GM23338 (cell line): ENCODE measurements around the gene NPAS3. TPM values are rescaled to one million over a fixed set of nuclear protein-coding genes. Genes with fewer than 3 reads are reported as not detected.

Source experiments
- ATAC-seq: fragments of 200-7000 bp; cut with Tn5 transposase; 3 replicates; pipeline ENCODE4 v1.9.1; 2020
- DNase-seq: peaks from one replicate; pipeline ENCODE4 v3.0.0-alpha.2; 2015; ENCODE audit warnings: low spot score
- H2AFZ ChIP-seq: fragments of 200-600 bp; sonication (generic); 2 replicates; pipeline ENCODE4 v1.8.0; 2016; ENCODE audit warnings: antibody characterized with exemption, mild to moderate bottlenecking, moderate library complexity
- H3F3A ChIP-seq: fragments of 200-600 bp; sonication (generic); replicated peaks from 2 replicates; pipeline ENCODE4 v1.8.0; 2017; ENCODE audit warnings: antibody characterized with exemption, mixed run types, low read depth
- H3K27ac ChIP-seq: fragments of 200-600 bp; sonication (generic); 2 replicates; pipeline ENCODE4 v1.6.1; 2016; ENCODE audit warnings: low read depth
- H3K27me3 ChIP-seq: fragments of 200-600 bp; sonication (generic); 2 replicates; pipeline ENCODE4 v1.8.0; 2016; ENCODE audit warnings: mild to moderate bottlenecking, mixed run types, moderate library complexity; ENCODE audit not compliant: insufficient read depth
- H3K36me3 ChIP-seq: fragments of 200-600 bp; sonication (generic); 2 replicates; pipeline ENCODE4 v1.8.0; 2016; ENCODE audit warnings: mild to moderate bottlenecking; ENCODE audit not compliant: insufficient read depth
- H3K4me1 ChIP-seq: fragments of 200-600 bp; sonication (generic); 2 replicates; pipeline ENCODE4 v1.8.0; 2016; ENCODE audit warnings: mild to moderate bottlenecking, moderate library complexity; ENCODE audit not compliant: insufficient read depth
- H3K4me2 ChIP-seq: fragments of 200-600 bp; sonication (generic); 2 replicates; pipeline ENCODE4 v1.7.1; 2017; ENCODE audit warnings: mixed run types
- H3K4me3 ChIP-seq: fragments of 200-600 bp; sonication (generic); 2 replicates; pipeline ENCODE4 v1.6.1; 2016; ENCODE audit warnings: mixed run types
- H3K79me2 ChIP-seq: fragments of 200-600 bp; sonication (generic); replicated peaks from 2 replicates; pipeline ENCODE4 v1.8.0; 2017; ENCODE audit warnings: mild to moderate bottlenecking; ENCODE audit not compliant: insufficient read depth
- H3K9me2 ChIP-seq: fragments of 200-600 bp; sonication (generic); 2 replicates; pipeline ENCODE4 v1.8.0; 2017; ENCODE audit not compliant: insufficient read depth
- H4K20me1 ChIP-seq: fragments of 200-600 bp; sonication (generic); replicated peaks from 2 replicates; pipeline ENCODE4 v1.8.0; 2017; ENCODE audit warnings: mild to moderate bottlenecking; ENCODE audit not compliant: insufficient read depth
- H3K27ac Mint-ChIP-seq: 2 replicates; pipeline ENCODE4 v1.8.0; 2020; ENCODE audit warnings: inconsistent platforms, mild to moderate bottlenecking, moderate library complexity, mixed read lengths
- H3K27me3 Mint-ChIP-seq: 3 replicates; pipeline ENCODE4 v1.8.0; 2022; ENCODE audit warnings: low read depth, mild to moderate bottlenecking, moderate library complexity, mixed read lengths, inconsistent platforms; ENCODE audit not compliant: insufficient read depth, poor library complexity
- H3K36me3 Mint-ChIP-seq: 3 replicates; pipeline ENCODE4 v1.8.0; 2021; ENCODE audit warnings: low read depth, mild to moderate bottlenecking, inconsistent platforms, moderate library complexity, mixed read lengths
- H3K4me1 Mint-ChIP-seq: 3 replicates; pipeline ENCODE4 v1.8.0; 2020; ENCODE audit warnings: mild to moderate bottlenecking, inconsistent platforms, mixed read lengths
- H3K4me3 Mint-ChIP-seq: 3 replicates; pipeline ENCODE4 v1.8.0; 2021; ENCODE audit warnings: moderate library complexity, mild to moderate bottlenecking, inconsistent platforms, mixed read lengths
- H3K9me3 Mint-ChIP-seq: 3 replicates; pipeline ENCODE4 v1.8.0; 2020; ENCODE audit warnings: moderate library complexity, mild to moderate bottlenecking, inconsistent platforms, mixed read lengths
- CREB1 ChIP-seq: fragments of 250-450 bp; sonication (Bioruptor Pico); IDR thresholded peaks from 2 replicates; pipeline ENCODE4 v1.5.0; 2020; ENCODE audit warnings: low read depth, mild to moderate bottlenecking, moderate library complexity
- CTCF ChIP-seq, 2 experiments: fragments of 200-600 bp in 1 of 2; sonication (generic) in 1 of 2; conservative IDR thresholded peaks; 2 replicates each; pipeline versions ENCODE4 v1.5.1 to v1.6.1; 2016 to 2017; ENCODE audit warnings: antibody characterized with exemption in 2 of 2, low read depth in 2 of 2, mild to moderate bottlenecking in 2 of 2, moderate library complexity in 1 of 2
- ETS1 ChIP-seq: IDR thresholded peaks from 2 replicates; pipeline ENCODE4 v1.6.1; 2016; ENCODE audit warnings: antibody characterized with exemption
- EZH2 ChIP-seq: fragments of 200-600 bp; sonication (generic); IDR thresholded peaks from one replicate; pipeline ENCODE4 v1.8.0; 2017; ENCODE audit warnings: antibody characterized with exemption, mild to moderate bottlenecking, low read depth; ENCODE audit not compliant: unreplicated experiment
- EZH2phosphoT487 ChIP-seq: fragments of 200-600 bp; sonication (generic); IDR thresholded peaks from one replicate; pipeline ENCODE4 v1.8.1; 2018; ENCODE audit warnings: antibody characterized with exemption; ENCODE audit not compliant: unreplicated experiment
- JUNB ChIP-seq: IDR thresholded peaks from one replicate; pipeline ENCODE4 v1.6.1; 2016; ENCODE audit warnings: antibody characterized with exemption; ENCODE audit not compliant: unreplicated experiment
- NANOG ChIP-seq: IDR thresholded peaks from 2 replicates; pipeline ENCODE4 v1.6.1; 2016; ENCODE audit warnings: antibody characterized with exemption, borderline replicate concordance
- POLR2AphosphoS5 ChIP-seq: IDR thresholded peaks from 2 replicates; pipeline ENCODE4 v1.6.1; 2016; ENCODE audit warnings: antibody characterized with exemption, low read depth
- REST ChIP-seq: IDR thresholded peaks from one replicate; pipeline ENCODE4 v1.6.1; 2018; ENCODE audit warnings: antibody characterized with exemption; ENCODE audit not compliant: unreplicated experiment
- STAT1 ChIP-seq: IDR thresholded peaks from one replicate; pipeline ENCODE4 v1.6.1; 2016; ENCODE audit warnings: antibody characterized with exemption; ENCODE audit not compliant: unreplicated experiment
- ZNF114 ChIP-seq: fragments of 250-450 bp; sonication (Bioruptor Pico); IDR thresholded peaks from 2 replicates; pipeline ENCODE4 v1.5.0; 2020; ENCODE audit warnings: mild to moderate bottlenecking, moderate library complexity
- ZNF331 ChIP-seq: fragments of 250-450 bp; sonication (Bioruptor Pico); IDR thresholded peaks from 2 replicates; pipeline ENCODE4 v1.5.0; 2020; ENCODE audit warnings: low read depth, mild to moderate bottlenecking, moderate library complexity
- ZNF462 ChIP-seq: fragments of 250-450 bp; sonication (Bioruptor Pico); IDR thresholded peaks from 2 replicates; pipeline ENCODE4 v1.5.0; 2020; ENCODE audit warnings: mild to moderate bottlenecking, moderate library complexity
- polyA plus RNA-seq: library from polyadenylated mRNA; unstranded; fragments of >200 nt; fragmentation: Nextera tagmentation; extraction: Ambion mirVana; gene quantifications from 2 replicates; pipeline ENCODE4 v1.2.1, GENCODE V29; 2016
- total RNA-seq: library from RNA; depleted of rRNA; stranded (reverse); fragments of >200 nt; shearing (Covaris generic); gene quantifications from 2 replicates; pipeline ENCODE4 v1.2.3, GENCODE V29; 2014

NPAS3 gene
- total and polyA plus RNA-seq, 2 experiments from 2014 or later = 0.17 to 0.19 TPM

GRCh38 chr14:33335366-33335765 lies 396.7 kb downstream of the NPAS3 start:
- H3K4me3 Mint-ChIP-seq = no peak overlapping the region
- peaks cover 6% of the 10 kb centered on the region for H3K36me3 Mint-ChIP-seq
- H3K27me3 Mint-ChIP-seq = no peaks in the 10 kb centered on the region
- Histone ChIP-seq H2AFZ (no peak overlapping the region; the same call in 1 of the 2 replicates), H3K4me3 (no peak overlapping the region), H3K27me3 (no peaks in the 10 kb centered on the region), H3K27ac (no peak overlapping the region), H3K4me2 (no peak overlapping the region), H4K20me1 (no peaks in the 10 kb centered on the region), H3K36me3 (0 out of 2 replicates have a peak, but pooled peaks cover 5% of the 10 kb centered on the region), H3K9me2 (no peaks in the 10 kb centered on the region), H3F3A (no peaks in the 10 kb centered on the region), H3K4me1 (no peaks in the 10 kb centered on the region), H3K79me2 (no peaks in the 10 kb centered on the region)
- H3K27ac Mint-ChIP-seq = no peak overlapping the region
- H3K4me1 Mint-ChIP-seq = peaks cover 4% of the 10 kb centered on the region
- peaks cover 19% of the 10 kb centered on the region; the same call in 2 of the 3 replicates for H3K9me3 Mint-ChIP-seq
- DNase-seq (no peak), ATAC-seq (no peak)
- TF ChIP-seq ZNF331 (CRISPR knock-in tag) (no peak), CREB1 (CRISPR knock-in tag) (no peak), EZH2 (no peak), ZNF114 (CRISPR knock-in tag) (no peak), REST (no peak), ZNF462 (CRISPR knock-in tag) (no peak), STAT1 (no peak), POLR2AphosphoS5 (no peak), JUNB (no peak), NANOG (no peak), CTCF (conservative IDR thresholded peaks at IDR 0.05; ENCODE audit: low read depth in 2 of 2) (no peak), EZH2phosphoT487 (no peak), ETS1 (no peak)
